PFSK-1 (cell line): ENCODE results near the gene RASEF.

Experiments
- POLR2AphosphoS5 ChIP-seq: IDR thresholded peaks from 2 replicates; pipeline ENCODE4 v1.6.1; 2012; ENCODE audit warnings: low read depth, mild to moderate bottlenecking, control low read depth, low read length, moderate library complexity
- TAF1 ChIP-seq: IDR thresholded peaks from 2 replicates; pipeline ENCODE4 v1.6.1; 2012; ENCODE audit warnings: low read length, control low read depth, borderline replicate concordance; ENCODE audit not compliant: insufficient read depth
- TF ChIP-seq, protein P1 (sequence below), 2 experiments: IDR thresholded peaks; 2 replicates each; pipeline versions ENCODE4 v1.6.1 to v1.8.0; 2011 to 2012; ENCODE audit warnings: low read depth in 2 of 2, low read length in 2 of 2, control low read depth in 1 of 2, inconsistent platforms in 1 of 2, mild to moderate bottlenecking in 1 of 2, moderate library complexity in 1 of 2; ENCODE audit not compliant: insufficient read depth in 1 of 2

GRCh38 chr9:83061990-83062650 lies 822 bp downstream of the RASEF start:
- no peak for TF ChIP-seq POLR2AphosphoS5
- TF ChIP-seq, protein P1, sequence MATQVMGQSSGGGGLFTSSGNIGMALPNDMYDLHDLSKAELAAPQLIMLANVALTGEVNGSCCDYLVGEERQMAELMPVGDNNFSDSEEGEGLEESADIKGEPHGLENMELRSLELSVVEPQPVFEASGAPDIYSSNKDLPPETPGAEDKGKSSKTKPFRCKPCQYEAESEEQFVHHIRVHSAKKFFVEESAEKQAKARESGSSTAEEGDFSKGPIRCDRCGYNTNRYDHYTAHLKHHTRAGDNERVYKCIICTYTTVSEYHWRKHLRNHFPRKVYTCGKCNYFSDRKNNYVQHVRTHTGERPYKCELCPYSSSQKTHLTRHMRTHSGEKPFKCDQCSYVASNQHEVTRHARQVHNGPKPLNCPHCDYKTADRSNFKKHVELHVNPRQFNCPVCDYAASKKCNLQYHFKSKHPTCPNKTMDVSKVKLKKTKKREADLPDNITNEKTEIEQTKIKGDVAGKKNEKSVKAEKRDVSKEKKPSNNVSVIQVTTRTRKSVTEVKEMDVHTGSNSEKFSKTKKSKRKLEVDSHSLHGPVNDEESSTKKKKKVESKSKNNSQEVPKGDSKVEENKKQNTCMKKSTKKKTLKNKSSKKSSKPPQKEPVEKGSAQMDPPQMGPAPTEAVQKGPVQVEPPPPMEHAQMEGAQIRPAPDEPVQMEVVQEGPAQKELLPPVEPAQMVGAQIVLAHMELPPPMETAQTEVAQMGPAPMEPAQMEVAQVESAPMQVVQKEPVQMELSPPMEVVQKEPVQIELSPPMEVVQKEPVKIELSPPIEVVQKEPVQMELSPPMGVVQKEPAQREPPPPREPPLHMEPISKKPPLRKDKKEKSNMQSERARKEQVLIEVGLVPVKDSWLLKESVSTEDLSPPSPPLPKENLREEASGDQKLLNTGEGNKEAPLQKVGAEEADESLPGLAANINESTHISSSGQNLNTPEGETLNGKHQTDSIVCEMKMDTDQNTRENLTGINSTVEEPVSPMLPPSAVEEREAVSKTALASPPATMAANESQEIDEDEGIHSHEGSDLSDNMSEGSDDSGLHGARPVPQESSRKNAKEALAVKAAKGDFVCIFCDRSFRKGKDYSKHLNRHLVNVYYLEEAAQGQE (IDR thresholded peaks at IDR 0.05; ENCODE audit: insufficient read depth in 1 of 2, low read depth in 2 of 2, low read length in 2 of 2), result no peak
- no peak for TF ChIP-seq TAF1
